Erythroblast (primary cell): ENCODE measurements around the gene TLR3.

Experiments
- GATA1 ChIP-seq: IDR thresholded peaks from 2 replicates; pipeline ENCODE4 v1.6.1; 2011; ENCODE audit warnings: low read depth, mild to moderate bottlenecking, control low read depth, low read length, moderate library complexity
- POLR2A ChIP-seq: IDR thresholded peaks from 2 replicates; pipeline ENCODE4 v1.6.1; 2011; ENCODE audit warnings: mild to moderate bottlenecking, low read length

- TF ChIP-seq POLR2A (no peak), GATA1 (no peak)
Observed at GRCh38 chr4:186030399-186030775, 38.6 kb upstream of the TLR3 start.
